ENCODE measurements around the gene CLIP3. TPM values are rescaled to one million over a fixed set of nuclear protein-coding genes. Genes with fewer than 3 reads are reported as not detected.

Gene CLIP3
- total and polyA plus RNA-seq, 2 of the 13 experiments (the other 11 are each of a cell fraction or from before 2014, with no cell fraction given) = 0.15 to 1.2 TPM

DNA sequence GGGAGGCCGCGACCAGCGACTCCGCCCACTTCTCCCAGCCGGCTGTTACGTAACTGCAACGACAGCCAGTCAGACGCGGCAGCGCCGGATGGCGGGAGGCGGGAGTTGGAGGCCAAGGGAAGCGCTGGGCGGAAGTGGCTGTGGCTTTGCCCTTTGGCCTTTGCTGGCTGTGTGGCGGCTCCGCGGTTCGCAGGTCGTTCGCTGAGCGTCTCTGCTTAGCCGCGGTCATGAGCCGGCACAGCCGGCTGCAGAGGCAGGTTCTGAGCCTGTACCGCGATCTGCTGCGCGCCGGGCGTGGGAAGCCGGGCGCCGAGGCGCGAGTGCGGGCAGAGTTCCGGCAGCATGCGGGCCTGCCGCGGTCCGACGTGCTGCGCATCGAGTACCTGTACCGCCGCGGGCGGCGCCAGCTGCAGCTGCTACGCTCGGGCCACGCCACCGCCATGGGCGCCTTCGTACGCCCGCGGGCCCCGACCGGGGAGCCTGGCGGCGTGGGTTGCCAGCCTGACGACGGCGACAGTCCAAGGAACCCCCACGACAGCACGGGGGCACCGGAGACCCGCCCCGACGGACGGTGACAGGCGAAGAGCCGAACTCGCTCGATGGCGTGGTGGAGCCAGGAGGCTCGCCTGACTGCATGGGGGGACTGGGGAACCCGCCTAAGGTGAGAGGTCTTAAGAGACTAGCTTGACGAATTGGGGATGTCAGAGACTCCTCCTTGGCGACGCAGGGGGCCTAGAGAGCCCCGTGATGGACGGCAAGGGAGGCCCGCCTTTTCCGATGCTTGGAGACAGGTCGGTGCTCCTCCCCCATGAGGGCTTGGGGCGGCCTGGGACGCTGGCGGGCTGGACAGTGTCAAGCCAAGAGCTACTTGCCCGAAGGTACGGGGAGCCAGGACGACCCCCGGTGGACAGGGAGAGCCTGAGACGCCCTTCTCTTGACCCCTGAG, 37.4 kb downstream of the CLIP3 start, which contains the start of gene SDHAF1 (continued):
- TF ChIP-seq SOX13 (IDR thresholded peaks at IDR 0.05) (no peak), SOX13 (CRISPR knock-in tag; conservative IDR thresholded peaks at IDR 0.05 in 1 of 2, IDR thresholded peaks at IDR 0.05 in 1 of 2) (no peak), ZNF235 (CRISPR knock-in tag; IDR thresholded peaks at IDR 0.05; ENCODE audit: borderline replicate concordance) (0 out of 2 replicates have a peak, but pooled peaks have one; percentile 48), CCAR2 (optimal IDR thresholded peaks at IDR 0.05; ENCODE audit: low read depth, low read length) (no peak), RBFOX2 (IDR thresholded peaks at IDR 0.05; ENCODE audit: low read depth, low read length) (peak; percentile 97), ZNF83 (CRISPR knock-in tag; IDR thresholded peaks at IDR 0.05; ENCODE audit: borderline replicate concordance) (no peak), SNRNP70 (IDR thresholded peaks at IDR 0.05; ENCODE audit: low read depth, low read length) (no peak), ZNF678 (CRISPR knock-in tag; IDR thresholded peaks at IDR 0.05) (no peak), TBP (CRISPR knock-in tag; IDR thresholded peaks at IDR 0.05) (no peak), ZNF224 (CRISPR knock-in tag; IDR thresholded peaks at IDR 0.05) (no peak; the same call in 1 of the 2 replicates), NFKB2 (CRISPR knock-in tag; IDR thresholded peaks at IDR 0.05; ENCODE audit: borderline replicate concordance) (no peak; the same call in 1 of the 2 replicates), HNRNPUL1 (IDR thresholded peaks at IDR 0.05; ENCODE audit: low read depth, low read length) (no peak), ZNF672 (CRISPR knock-in tag; IDR thresholded peaks at IDR 0.05) (no peak), XBP1 (CRISPR knock-in tag; IDR thresholded peaks at IDR 0.05) (no peak), NR3C1 (CRISPR knock-in tag; IDR thresholded peaks at IDR 0.05) (no peak), HIVEP1 (CRISPR knock-in tag; IDR thresholded peaks at IDR 0.05) (peak; percentile 79; the same call in 1 of the 2 replicates)
- TF ChIP-seq, protein P1, sequence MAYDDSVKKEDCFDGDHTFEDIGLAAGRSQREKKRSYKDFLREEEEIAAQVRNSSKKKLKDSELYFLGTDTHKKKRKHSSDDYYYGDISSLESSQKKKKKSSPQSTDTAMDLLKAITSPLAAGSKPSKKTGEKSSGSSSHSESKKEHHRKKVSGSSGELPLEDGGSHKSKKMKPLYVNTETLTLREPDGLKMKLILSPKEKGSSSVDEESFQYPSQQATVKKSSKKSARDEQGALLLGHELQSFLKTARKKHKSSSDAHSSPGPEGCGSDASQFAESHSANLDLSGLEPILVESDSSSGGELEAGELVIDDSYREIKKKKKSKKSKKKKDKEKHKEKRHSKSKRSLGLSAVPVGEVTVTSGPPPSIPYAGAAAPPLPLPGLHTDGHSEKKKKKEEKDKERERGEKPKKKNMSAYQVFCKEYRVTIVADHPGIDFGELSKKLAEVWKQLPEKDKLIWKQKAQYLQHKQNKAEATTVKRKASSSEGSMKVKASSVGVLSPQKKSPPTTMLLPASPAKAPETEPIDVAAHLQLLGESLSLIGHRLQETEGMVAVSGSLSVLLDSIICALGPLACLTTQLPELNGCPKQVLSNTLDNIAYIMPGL (CRISPR knock-in tag; IDR thresholded peaks at IDR 0.05; ENCODE audit: borderline replicate concordance in 1 of 2, low read depth in 1 of 2) = peak; percentile 58 to 90; a peak in 2 of 4 replicates
- TF ChIP-seq, protein P2, sequence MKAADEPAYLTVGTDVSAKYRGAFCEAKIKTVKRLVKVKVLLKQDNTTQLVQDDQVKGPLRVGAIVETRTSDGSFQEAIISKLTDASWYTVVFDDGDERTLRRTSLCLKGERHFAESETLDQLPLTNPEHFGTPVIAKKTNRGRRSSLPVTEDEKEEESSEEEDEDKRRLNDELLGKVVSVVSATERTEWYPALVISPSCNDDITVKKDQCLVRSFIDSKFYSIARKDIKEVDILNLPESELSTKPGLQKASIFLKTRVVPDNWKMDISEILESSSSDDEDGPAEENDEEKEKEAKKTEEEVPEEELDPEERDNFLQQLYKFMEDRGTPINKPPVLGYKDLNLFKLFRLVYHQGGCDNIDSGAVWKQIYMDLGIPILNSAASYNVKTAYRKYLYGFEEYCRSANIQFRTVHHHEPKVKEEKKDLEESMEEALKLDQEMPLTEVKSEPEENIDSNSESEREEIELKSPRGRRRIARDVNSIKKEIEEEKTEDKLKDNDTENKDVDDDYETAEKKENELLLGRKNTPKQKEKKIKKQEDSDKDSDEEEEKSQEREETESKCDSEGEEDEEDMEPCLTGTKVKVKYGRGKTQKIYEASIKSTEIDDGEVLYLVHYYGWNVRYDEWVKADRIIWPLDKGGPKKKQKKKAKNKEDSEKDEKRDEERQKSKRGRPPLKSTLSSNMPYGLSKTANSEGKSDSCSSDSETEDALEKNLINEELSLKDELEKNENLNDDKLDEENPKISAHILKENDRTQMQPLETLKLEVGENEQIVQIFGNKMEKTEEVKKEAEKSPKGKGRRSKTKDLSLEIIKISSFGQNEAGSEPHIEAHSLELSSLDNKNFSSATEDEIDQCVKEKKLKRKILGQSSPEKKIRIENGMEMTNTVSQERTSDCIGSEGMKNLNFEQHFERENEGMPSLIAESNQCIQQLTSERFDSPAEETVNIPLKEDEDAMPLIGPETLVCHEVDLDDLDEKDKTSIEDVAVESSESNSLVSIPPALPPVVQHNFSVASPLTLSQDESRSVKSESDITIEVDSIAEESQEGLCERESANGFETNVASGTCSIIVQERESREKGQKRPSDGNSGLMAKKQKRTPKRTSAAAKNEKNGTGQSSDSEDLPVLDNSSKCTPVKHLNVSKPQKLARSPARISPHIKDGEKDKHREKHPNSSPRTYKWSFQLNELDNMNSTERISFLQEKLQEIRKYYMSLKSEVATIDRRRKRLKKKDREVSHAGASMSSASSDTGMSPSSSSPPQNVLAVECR (CRISPR knock-in tag; IDR thresholded peaks at IDR 0.05; ENCODE audit: borderline replicate concordance) = peak; percentile 98
- TF ChIP-seq, protein P3, sequence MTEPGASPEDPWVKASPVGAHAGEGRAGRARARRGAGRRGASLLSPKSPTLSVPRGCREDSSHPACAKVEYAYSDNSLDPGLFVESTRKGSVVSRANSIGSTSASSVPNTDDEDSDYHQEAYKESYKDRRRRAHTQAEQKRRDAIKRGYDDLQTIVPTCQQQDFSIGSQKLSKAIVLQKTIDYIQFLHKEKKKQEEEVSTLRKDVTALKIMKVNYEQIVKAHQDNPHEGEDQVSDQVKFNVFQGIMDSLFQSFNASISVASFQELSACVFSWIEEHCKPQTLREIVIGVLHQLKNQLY (CRISPR knock-in tag; IDR thresholded peaks at IDR 0.05) = peak; percentile 49
- TF ChIP-seq, protein P4, sequence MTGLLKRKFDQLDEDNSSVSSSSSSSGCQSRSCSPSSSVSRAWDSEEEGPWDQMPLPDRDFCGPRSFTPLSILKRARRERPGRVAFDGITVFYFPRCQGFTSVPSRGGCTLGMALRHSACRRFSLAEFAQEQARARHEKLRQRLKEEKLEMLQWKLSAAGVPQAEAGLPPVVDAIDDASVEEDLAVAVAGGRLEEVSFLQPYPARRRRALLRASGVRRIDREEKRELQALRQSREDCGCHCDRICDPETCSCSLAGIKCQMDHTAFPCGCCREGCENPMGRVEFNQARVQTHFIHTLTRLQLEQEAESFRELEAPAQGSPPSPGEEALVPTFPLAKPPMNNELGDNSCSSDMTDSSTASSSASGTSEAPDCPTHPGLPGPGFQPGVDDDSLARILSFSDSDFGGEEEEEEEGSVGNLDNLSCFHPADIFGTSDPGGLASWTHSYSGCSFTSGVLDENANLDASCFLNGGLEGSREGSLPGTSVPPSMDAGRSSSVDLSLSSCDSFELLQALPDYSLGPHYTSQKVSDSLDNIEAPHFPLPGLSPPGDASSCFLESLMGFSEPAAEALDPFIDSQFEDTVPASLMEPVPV (CRISPR knock-in tag; IDR thresholded peaks at IDR 0.05) = peak; percentile 65; the same call in 1 of the 2 replicates

Measured in HepG2 (cell line).